Embryonic facial prominence (tissue), 1 donor: Measurements from ENCODE around the gene OR13C8.
"Not testable (repeated sequence)": the region's sequence is repeated elsewhere in the genome, so short reads cannot be mapped to it uniquely, and the experiment has no call there.

Experiments
- DNase-seq: peaks from one replicate; pipeline ENCODE4 v3.0.0-alpha.2; 2016; ENCODE audit errors: extremely low spot score

Gene OR13C8

DNA sequence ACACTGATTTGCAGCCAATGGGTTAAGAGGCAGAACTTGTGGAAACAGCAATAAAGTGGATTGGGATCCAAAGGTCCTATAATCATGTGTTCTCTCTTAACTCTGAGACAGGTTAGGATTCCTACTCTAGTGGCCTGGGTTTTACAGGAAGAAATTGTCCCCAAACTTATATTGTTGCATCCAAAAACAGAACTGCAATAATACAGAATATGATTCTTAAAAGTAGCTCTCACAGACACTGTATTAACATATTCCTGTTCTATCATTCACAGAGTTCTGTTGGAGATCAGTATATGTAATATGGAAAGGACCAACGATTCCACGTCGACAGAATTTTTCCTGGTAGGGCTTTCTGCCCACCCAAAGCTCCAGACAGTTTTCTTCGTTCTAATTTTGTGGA is at the start of gene OR13C8:
TSS of gene OR13C8 (plus strand) at position 301 of the 400 bp plus-strand sequence. CDS start at position 301, 0 bp downstream.
- DNase-seq: no peak

DNA sequence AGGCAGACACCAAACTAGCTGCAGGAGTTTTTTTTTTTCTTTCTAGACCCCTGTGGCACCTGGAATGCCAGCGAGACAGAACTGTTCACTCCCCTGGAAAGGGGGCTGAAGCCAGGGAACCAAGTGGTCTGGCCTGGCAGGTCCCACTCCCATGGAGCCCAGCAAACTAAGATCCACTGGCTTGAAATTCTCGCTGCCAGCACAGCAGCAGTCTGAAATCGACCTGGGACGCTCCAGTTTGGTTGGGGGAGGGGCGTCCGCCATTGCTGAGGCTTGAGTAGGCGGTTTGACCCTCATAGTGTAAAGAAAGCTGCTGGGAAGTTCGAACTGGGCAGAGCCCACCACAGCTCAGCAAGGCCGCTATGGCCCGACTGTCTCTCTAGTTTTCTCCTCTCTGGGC is 48.7 kb upstream of the OR13C8 start:
- not testable (repeated sequence) for DNase-seq

GRCh38 chr9:104527109-104527508 is 41.9 kb upstream of the OR13C8 start, which contains the start of gene OR13C4:
TSS of gene OR13C4 (minus strand) at chr9:104527209. CDS start at chr9:104527209, 0 bp downstream.
- no peak for DNase-seq

GRCh38 chr9:104536756-104537155 is 32.2 kb upstream of the OR13C8 start, which contains the start of gene OR13C3:
TSS of gene OR13C3 (minus strand) at chr9:104536856. CDS start at chr9:104536723, 133 bp downstream.
- no peak for DNase-seq

GRCh38 chr9:104539275-104539674 is 29.7 kb upstream of the OR13C8 start:
- no peak for DNase-seq

GRCh38 chr9:104544644-104545043 is 24.3 kb upstream of the OR13C8 start:
- DNase-seq: no peak

DNA sequence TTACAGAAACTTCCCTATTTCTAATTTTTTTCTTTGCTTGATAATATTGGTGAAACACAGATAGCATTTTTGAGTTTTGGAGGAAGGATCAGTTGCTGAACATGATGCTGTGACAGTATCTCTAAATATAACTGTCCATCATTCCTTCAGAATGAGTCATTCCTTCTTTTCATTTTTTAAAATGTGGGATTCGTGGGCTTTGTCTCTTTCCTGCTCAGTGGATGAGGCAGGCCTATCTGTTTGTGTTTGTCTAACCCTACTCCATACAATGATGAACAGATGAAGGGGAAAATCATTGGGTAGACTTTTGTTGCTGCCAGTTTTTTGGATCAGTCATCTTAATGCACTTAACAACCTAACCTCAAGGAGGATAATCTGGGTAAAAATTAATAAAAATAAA is 15.7 kb upstream of the OR13C8 start:
- DNase-seq: no peak

- DNase-seq: no peak
Measured at GRCh38 chr9:104555521-104555920, 13.4 kb upstream of the OR13C8 start.

- DNase-seq: no peak
Measured at GRCh38 chr9:104556830-104557634, 11.9 kb upstream of the OR13C8 start.

DNA sequence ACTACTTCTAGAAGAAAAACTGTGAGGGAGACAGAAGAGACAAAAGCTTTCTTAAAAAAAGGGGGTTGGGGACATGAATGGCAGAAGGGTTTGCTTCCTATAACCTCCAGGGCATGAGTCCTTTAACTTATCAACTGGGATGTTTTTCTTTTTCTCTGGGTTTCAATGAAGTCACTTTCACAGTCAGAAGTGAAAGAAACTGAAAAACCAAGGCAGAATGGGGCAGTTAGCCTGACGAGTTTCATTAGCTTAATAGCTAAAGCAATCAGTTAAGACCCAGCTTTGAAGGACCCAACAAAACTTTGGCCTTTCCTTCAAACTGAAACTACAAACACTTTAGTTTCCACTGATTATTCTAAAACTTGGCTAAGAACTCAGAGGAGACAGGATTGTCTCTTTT is 4.6 kb upstream of the OR13C8 start:
- DNase-seq: no peak

GRCh38 chr9:104572612-104573011 is 3.6 kb downstream of the OR13C8 start:
- no peak for DNase-seq

- DNase-seq: no peak
Measured at GRCh38 chr9:104575456-104575855, 6.5 kb downstream of the OR13C8 start.

DNA sequence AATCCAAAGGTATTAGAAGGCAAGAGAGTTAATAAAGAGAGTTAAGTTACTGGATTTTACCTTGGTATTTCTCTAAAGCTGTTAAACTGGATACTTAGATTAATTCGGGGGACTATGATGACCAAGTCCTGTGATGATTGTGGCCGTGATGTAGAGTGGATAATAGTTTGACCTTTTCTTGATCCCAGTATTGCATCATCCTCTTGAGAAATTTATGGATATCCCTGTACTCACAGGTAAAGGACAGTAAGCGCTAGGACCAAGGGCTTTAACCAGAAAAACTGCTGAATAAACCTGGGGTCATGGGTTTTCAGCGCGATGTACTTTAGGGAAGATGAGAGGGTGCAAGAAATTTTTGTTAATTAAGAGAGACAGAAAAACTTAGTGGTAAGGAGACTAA is 8.3 kb downstream of the OR13C8 start:
- no peak for DNase-seq

- no peak for DNase-seq
Measured at GRCh38 chr9:104580562-104580961, 11.6 kb downstream of the OR13C8 start.

- no peak for DNase-seq
Measured at GRCh38 chr9:104586496-104587180, 17.7 kb downstream of the OR13C8 start.

- no peak for DNase-seq
Measured at GRCh38 chr9:104589626-104590025, 20.7 kb downstream of the OR13C8 start.

DNA sequence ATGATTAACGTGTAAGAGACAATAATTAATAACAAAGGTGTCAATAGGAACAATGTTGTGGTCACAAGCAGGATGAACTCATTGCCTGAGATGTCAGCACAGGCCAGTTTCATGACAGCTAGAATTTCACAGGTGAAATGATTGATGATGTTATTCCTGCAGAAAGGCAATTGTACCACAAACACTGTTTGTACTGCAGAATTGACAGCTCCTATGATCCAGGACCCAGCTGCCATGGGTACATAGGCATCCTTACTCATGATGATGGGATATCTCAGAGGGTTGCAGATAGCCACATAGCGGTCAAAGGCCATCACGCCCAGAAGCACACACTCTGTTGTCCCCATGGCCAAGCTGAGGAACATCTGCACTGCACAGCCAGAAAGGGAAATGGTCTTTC is 29.8 kb downstream of the OR13C8 start:
- DNase-seq: not testable (repeated sequence)

- DNase-seq: not testable (repeated sequence)
Measured at GRCh38 chr9:104599313-104599712, 30.3 kb downstream of the OR13C8 start, which contains the start of gene OR13C5. TSS of gene OR13C5 (minus strand) at chr9:104599413. CDS start at chr9:104599413, 0 bp downstream.

DNA sequence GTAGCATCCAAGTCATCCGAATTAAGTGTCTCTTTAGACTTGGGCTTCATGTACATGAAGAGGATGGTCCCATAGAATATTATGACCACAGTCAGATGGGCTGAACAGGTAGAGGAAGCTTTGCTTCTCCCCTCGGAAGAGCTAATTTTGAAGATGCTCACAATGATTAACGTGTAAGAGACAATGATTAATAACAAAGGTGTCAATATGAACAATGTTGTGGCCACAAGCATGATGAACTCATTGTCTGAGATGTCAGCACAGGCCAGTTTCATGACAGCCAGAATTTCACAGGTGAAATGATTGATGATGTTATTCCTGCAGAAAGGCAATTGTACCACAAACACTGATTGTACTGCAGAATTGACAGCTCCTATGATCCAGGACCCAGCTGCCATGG is 35.8 kb downstream of the OR13C8 start:
- no peak for DNase-seq

- not testable (repeated sequence) for DNase-seq
Measured at GRCh38 chr9:104605527-104605926, 36.6 kb downstream of the OR13C8 start, which contains the start of gene OR13C2. TSS of gene OR13C2 (minus strand) at chr9:104605627. CDS start at chr9:104605627, 0 bp downstream.

GRCh38 chr9:104606152-104606551 is 37.2 kb downstream of the OR13C8 start:
- DNase-seq: no peak

DNA sequence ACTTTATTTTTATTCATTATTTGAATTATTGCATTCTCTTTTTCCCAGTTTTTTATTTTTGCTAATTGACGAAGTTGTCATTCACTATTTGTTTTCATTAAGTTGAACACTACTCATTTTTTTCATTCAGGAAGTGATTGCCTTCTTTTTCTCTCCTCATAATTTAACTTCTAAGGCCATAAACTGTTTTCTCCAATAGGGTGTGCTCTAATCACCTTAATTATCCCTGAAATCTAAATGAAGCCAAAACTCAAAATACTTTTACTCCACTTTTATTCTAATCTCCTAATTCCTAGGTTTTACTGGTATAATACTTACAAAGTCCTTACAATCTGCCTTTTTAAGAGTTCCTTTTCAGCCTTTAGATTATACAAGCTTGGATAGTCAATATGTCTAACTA is 39.4 kb downstream of the OR13C8 start:
- DNase-seq: no peak

- DNase-seq: no peak
Measured at GRCh38 chr9:104611213-104611612, 42.2 kb downstream of the OR13C8 start.
